ENCODE measurements around the gene JMJD4. TPM values are rescaled to one million over a fixed set of nuclear protein-coding genes. Genes with fewer than 3 reads are reported as not detected.

Gene JMJD4
- polyA plus RNA-seq, 1 experiment, result 20.5 TPM

DNA sequence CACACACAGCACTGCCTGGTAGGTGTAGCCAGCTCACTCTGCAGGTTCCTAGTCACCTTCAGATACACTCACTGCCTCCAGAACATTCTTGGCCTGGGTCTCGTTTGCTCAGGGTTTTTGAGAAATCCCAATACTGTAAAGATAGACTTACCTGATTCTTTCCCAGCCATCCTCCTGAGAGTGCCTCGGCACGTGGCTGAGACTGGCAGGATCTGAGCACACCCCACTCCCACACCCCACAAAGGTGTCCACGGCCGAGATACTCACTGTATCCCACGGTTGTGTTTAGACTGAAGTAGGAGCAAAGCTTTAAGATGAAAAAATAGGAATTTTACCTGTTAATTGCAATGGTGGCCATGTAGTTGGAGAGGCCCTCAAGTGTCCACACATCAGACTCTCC lies 33.5 kb upstream of the JMJD4 start:
- Histone ChIP-seq H3K36me3 (ENCODE audit: control insufficient read depth, insufficient read depth, low read length) (peaks cover 15% of the 10 kb centered on the region), H3K4me3 (ENCODE audit: low read depth, low read length) (no peak overlapping the region), H3K27me3 (ENCODE audit: control insufficient read depth, insufficient read depth, low read length) (no peaks in the 10 kb centered on the region)
- TF ChIP-seq, protein P1, sequence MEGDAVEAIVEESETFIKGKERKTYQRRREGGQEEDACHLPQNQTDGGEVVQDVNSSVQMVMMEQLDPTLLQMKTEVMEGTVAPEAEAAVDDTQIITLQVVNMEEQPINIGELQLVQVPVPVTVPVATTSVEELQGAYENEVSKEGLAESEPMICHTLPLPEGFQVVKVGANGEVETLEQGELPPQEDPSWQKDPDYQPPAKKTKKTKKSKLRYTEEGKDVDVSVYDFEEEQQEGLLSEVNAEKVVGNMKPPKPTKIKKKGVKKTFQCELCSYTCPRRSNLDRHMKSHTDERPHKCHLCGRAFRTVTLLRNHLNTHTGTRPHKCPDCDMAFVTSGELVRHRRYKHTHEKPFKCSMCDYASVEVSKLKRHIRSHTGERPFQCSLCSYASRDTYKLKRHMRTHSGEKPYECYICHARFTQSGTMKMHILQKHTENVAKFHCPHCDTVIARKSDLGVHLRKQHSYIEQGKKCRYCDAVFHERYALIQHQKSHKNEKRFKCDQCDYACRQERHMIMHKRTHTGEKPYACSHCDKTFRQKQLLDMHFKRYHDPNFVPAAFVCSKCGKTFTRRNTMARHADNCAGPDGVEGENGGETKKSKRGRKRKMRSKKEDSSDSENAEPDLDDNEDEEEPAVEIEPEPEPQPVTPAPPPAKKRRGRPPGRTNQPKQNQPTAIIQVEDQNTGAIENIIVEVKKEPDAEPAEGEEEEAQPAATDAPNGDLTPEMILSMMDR (IDR thresholded peaks at IDR 0.05; ENCODE audit: insufficient read depth, low read depth, low read length), result no peak
- no peak for DNase-seq (ENCODE audit: low read depth)
- POLR2A ChIA-PET, result no interaction called here
- CTCF ChIA-PET, result interaction anchor here (0.6 to 1.6 kb wide), 5 partner anchors 8 to 179 kb away, joined by 3 to 7 read pairs (median 3); partner anchors contain the start of gene WNT9A

DNA sequence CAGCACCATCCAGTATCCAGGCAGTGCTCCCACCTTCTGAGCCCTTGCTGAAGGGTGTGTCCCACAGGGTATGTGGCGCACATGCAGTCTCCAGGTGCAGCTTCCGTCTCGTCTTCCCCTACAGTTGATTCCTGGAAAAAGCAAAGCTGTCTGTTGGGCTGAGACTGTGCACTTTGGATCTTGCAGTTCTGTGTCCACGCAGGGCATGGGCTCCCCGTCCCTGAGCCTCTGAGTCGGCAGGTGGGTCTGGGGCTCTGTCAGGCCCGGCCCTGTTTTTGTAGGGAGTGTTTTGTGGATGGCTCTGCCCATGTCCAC lies 33.0 kb upstream of the JMJD4 start:
- TF ChIP-seq, protein P1 (IDR thresholded peaks at IDR 0.05; ENCODE audit: insufficient read depth, low read depth, low read length), result no peak
- Histone ChIP-seq H3K27me3 (ENCODE audit: control insufficient read depth, insufficient read depth, low read length) (no peaks in the 10 kb centered on the region), H3K4me3 (ENCODE audit: low read depth, low read length) (no peak overlapping the region), H3K36me3 (ENCODE audit: control insufficient read depth, insufficient read depth, low read length) (peaks cover 13% of the 10 kb centered on the region)
- CTCF ChIA-PET, result interaction anchor here (1.0 to 1.6 kb wide), 2 partner anchors 8 to 178 kb away, joined by 3 to 7 read pairs; no protein-coding TSS in a partner anchor
- no peak for DNase-seq (ENCODE audit: low read depth)
- POLR2A ChIA-PET, result no interaction called here

DNA sequence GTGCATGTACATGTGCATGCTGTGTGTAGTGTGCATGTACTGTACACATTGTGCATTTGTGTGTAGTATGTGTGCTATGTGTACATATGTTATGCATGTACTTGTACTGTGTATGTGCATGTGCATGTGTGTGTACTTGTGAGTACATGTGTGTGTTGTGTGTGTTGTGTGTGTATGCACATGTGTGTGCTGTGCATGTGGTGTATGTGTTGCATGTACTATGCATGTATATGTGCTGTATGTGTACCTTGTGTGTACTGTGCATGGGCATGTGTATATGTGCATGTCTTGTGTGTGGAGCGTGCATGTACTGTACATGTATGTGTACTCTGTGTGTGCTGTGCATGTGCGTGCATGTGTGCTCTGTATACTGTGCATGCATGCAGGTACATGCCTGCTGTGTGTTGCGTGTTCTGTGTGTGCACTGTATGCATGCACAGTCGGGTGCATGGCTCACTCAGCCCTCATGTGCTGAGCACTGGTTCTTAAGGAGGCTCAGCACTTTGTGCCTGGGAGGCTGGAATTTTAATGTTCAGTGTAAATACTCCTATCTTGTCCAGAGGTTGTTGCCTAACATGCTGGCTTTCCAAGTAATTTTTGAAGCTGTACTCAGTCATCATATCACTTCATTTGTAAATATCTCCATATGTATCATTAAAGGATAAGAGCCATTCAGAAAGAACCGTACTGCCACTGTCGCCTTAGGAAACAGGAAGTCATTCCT lies 32.5 kb upstream of the JMJD4 start:
- no peak overlapping the region for H3K4me3 ChIP-seq (ENCODE audit: low read depth, low read length)
- ChIA-PET POLR2A (no interaction called here), CTCF (interaction anchor here (1.0 kb wide), 1 partner anchor 9 kb away, joined by 3 read pairs; no protein-coding TSS in a partner anchor)
- TF ChIP-seq, protein P1 (IDR thresholded peaks at IDR 0.05; ENCODE audit: insufficient read depth, low read depth, low read length), result no peak
- peaks cover 13% of the 10 kb centered on the region for H3K36me3 ChIP-seq (ENCODE audit: control insufficient read depth, insufficient read depth, low read length)
- H3K27me3 ChIP-seq (ENCODE audit: control insufficient read depth, insufficient read depth, low read length), result no peaks in the 10 kb centered on the region
- DNase-seq (ENCODE audit: low read depth), result no peak

DNA sequence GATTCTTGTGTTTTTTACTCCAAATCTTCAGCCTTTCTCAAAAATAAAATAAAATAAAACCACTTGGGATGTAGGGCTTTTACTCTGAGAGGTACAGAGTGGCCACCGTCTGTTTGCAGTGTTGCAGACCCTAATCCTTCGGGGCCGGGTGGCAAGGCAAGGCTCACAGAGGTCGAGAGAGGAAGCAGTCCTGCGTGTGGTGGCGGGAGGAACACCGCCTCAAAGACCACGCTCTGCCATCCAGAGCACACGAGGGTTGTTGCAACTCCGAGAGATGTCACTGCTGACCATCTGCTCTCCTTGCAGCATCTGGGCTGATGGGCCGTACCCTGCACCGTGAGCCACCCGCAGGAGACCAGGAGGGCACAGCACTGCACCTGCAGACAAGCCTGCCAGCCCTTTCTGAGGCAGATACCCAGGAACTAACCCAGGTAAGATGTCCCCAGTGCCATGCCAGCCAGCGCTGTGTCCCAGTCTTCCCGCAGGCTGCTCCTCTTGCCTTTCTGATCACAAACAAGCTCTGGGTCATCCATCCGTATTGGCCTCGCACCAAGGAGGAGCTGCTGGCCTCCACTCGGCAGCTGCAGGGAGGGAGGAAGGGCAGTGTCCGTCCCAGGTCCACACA lies 31.7 kb upstream of the JMJD4 start:
- Histone ChIP-seq H3K27me3 (ENCODE audit: control insufficient read depth, insufficient read depth, low read length) (no peaks in the 10 kb centered on the region), H3K36me3 (ENCODE audit: control insufficient read depth, insufficient read depth, low read length) (peaks cover 11% of the 10 kb centered on the region), H3K4me3 (ENCODE audit: low read depth, low read length) (no peak overlapping the region)
- no peak for DNase-seq (ENCODE audit: low read depth)
- POLR2A ChIA-PET, result interaction anchor here (0.5 kb wide), 1 partner anchor 315 kb away, joined by 8 read pairs; no protein-coding TSS in a partner anchor
- CTCF ChIA-PET, result interaction anchor here (2.6 to 6.7 kb wide), 2 partner anchors 9 to 180 kb away, joined by 13 to 71 read pairs; partner anchors contain the start of gene WNT9A
- TF ChIP-seq, protein P1 (IDR thresholded peaks at IDR 0.05; ENCODE audit: insufficient read depth, low read depth, low read length), result no peak

- ChIA-PET CTCF (interaction anchor here (1.0 to 6.7 kb wide), 4 partner anchors 9 to 181 kb away, joined by 3 to 71 read pairs (median 8); partner anchors contain the start of gene WNT9A), POLR2A (interaction anchor here (0.5 kb wide), 1 partner anchor 316 kb away, joined by 8 read pairs; no protein-coding TSS in a partner anchor)
- TF ChIP-seq, protein P1 (IDR thresholded peaks at IDR 0.05; ENCODE audit: insufficient read depth, low read depth, low read length), result no peak
- no peaks in the 10 kb centered on the region for H3K27me3 ChIP-seq (ENCODE audit: control insufficient read depth, insufficient read depth, low read length)
- DNase-seq (ENCODE audit: low read depth), result no peak
- H3K4me3 ChIP-seq (ENCODE audit: low read depth, low read length), result no peak overlapping the region
- H3K36me3 ChIP-seq (ENCODE audit: control insufficient read depth, insufficient read depth, low read length), result peaks cover 10% of the 10 kb centered on the region
These were observed 31.0 kb upstream of the JMJD4 start for GRCh38 chr1:227766015-227766634.

All from BJ (cell line).